Fibroblast of skin of right quadriceps (primary cell): ENCODE results near the gene FH.

Source experiments
- DNase-seq: peaks from one replicate; pipeline ENCODE4 v3.0.0-alpha.2; 2013

FH gene

DNA sequence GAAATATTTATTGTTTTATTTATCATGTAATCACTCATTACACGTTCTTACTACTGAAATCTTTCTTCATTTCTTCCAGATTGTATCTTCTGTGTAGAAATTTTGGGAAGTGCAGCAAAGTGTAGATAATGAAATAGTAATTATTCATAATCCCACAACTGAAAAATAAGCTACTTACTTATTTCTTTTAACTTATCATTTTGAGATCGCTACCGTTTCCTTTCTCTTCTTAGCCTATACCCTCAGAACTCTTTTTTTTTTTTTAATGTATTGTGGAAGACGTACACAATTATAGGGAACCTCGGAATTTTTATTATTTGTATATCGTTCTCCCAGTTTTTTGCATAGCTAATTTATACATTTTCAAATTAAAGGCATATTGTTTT, 518 bp upstream of the FH start:
- DNase-seq: no peak

- DNase-seq: peak; percentile 17
These were observed 863 bp downstream of the FH start for GRCh38 chr1:241518476-241519307.

DNA sequence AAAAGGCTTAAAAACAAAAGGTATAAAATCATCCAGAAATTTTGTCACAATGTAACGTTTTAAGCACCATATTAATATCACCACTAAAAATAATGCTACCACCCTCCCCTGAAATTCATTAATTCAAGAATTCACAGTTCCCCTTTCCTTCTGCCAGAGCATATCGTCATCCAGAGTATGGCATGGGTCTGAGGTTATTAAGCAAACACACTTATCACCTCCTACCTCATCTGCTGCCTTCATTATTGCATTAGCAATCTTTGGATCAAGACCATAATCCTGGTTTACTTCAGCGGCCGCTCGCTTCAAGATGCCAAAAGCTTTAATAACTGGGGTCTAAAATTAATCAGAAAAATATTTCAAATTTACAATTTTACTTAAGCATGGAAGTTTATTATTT, 6.2 kb downstream of the FH start:
- DNase-seq: no peak

DNA sequence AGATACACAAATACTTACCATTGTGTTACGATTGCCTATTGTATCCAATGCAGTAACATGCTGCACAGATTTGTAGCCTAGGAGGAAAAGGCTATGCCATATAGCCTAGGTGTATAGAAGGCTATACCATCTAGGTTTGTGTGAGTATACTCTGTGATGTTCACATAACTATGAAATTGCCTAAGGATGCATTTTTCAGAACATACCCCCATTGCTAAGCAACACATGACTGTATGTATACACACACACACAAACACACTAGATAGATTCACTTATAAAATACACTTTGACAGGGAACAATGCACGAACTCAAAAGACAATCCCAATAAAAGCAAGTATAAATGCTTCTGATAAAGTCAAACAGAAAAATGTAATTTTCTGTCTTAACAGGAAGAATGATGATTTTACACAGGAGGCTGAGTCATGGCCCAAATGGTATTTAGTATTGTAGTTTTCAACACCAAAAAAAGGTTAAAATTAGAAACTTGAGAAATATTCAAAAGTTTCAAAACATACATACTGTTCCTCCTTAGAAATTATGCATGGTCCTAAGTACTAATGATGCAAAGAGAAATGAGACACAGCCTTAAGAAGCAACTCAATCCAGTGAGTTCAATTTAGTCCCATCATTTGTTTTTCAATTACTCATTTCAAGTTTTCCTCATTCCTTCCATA, 12.2 kb downstream of the FH start:
- DNase-seq: peak; percentile 41

DNA sequence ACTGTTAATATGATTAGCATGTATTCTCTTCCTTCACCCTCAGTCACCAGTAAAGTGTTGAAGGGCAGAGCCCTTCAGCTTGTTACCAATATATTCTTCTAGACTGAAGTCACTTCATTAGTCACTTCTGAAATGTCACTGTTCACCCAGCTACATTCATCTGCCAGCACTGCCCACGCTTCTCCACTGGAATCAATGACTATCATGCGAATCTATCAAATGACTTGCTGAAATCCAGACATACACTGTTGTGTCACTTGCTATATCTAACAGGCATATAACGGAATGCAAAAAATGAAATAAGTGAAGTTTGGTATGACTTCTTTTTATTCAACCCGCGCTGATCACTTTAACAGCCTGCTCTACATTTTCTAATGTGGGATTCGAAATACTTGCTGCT, 16.1 kb downstream of the FH start:
- DNase-seq: no peak

DNA sequence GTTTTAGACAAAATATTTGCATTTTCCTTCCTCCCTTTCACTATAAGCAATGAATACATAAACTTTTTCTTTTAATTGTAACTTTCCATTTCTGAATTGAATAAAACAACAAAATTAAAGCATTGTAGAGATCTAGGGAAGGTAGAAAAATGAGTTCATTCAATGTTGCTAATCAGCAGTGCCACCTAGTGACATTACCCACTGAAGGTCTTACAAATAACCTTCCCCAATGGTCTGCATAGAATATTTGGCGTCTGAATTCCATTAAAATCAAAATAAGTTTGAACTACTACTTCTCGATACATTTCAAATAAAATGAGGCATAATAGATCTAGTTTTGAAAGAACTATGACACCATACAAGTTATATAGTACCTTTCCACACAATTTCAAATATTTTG, 19.6 kb downstream of the FH start:
- DNase-seq: peak; percentile 38

DNA sequence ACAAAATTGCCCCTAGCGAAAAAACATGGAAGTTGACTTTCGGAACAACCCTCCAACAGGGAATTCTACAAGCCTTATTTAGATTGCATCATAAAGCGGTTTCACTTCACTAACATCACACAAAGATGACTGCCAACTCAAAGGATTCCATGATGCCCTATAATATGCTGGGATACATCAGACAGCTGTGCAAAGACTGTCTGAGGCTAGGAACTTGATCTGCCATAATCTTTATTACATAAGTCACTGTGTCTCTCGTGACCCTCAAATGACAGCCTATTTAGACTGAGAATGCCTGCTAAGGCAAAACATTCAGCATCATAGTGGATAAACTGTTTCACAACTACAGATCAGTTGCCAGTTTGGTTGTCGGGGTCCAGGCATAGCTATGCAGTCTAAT, 23.8 kb downstream of the FH start:
- DNase-seq: no peak

DNA sequence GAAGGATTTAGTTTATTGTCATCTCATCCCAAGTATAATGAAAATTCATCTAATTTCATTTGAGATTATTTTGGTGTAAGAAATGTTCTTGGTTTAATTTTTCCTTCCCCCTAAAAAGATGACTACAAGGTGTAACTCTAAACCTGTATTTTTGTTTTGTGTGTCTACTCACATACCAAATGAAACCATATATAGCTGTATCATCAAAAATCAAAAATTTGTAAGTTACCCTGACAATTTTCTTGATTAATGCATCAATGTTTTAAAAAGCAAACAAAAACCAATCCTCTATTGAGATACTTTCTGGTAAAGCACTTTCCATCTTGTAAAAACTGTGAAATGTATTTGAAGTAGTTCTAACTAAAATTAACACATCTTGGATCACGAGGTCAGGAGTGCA, 30.8 kb downstream of the FH start:
- no peak for DNase-seq

DNA sequence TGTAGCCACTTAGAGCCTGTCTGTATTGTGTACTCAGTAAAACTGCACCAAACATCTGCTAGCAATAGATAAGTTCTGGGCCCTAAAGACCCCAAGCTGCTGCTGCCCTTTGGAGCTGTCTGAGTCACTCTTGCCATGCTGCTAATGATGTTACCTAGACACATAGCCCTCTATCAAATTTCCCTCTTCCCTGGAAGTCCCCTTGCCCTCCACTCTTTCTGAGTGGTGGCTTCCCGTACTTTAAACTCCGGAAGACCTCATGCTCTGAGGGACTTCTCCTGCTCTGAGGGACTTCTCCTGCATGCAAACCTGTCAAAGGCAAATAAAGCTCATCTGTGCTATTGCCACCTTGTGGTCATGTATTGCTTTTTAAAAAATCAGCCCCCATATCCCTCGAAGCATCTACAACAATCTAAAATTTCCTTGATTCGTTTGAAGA, 34.0 kb downstream of the FH start:
- DNase-seq: peak; percentile 12

DNA sequence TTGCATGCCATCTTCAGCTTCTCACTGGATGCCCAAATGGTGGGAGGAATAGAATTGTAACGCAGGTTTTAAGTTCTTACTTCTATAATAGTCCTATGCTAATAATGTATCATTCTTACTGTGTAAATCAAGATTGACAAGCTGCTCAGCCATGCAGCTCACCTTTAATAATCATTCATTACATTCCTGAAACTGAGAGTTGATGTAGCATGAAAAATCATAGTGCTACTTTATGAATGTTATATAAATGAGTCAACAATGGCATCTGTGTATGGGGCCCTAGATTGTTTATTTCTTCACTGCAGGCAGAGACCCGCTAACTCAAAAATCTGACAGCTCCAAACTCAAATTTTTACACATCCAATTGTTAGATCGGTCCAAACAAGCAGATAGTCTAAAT, 34.4 kb downstream of the FH start:
- no peak for DNase-seq

GRCh38 chr1:241482761-241483250, 36.7 kb downstream of the FH start:
- DNase-seq: peak; percentile 89

DNA sequence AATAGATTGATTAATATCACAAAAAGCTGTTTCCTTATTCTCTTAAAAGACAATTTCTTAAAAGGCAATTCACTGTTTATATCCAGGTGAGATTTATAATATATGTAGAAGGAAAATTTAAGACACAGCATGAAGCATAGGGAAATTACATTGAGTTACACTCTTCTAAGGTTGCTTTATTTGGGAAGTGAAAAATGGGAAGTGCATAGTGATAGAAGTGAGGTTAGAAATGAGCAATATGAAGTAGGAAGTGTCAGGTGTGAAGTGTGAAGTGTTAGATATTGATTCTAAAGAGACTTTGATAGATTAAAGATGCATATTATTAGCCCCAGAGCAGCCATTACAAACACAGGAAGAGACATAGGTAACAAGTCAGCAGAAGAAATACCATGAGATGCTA, 40.3 kb downstream of the FH start:
- no peak for DNase-seq

GRCh38 chr1:241475671-241476070, 43.9 kb downstream of the FH start:
- DNase-seq: peak; percentile 15

- DNase-seq: no peak
These were observed 46.5 kb downstream of the FH start for GRCh38 chr1:241473026-241473425.

- no peak for DNase-seq
These were observed 48.5 kb downstream of the FH start for GRCh38 chr1:241470908-241471590.

DNA sequence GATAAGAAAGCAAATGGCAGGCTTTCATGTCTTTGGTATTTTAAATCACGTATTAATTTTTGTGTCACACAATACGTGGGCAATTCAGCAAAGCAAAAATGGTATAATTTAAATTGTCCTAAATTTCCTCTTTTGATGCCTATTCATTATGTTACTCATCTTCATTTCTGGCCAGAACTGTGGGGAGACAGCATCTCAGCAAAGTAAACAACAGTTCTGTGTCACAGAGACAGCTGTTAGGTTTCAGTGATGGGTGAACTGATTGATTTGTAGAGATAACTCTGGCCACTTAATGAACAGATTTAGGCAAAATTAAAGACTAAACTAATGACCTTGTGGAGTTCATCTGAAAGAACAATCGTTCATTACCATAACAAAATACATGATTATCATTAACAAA, 49.2 kb downstream of the FH start:
- DNase-seq: no peak

GRCh38 chr1:241465673-241466072, 53.9 kb downstream of the FH start:
- DNase-seq: no peak

- no peak for DNase-seq
These were observed 54.6 kb downstream of the FH start for GRCh38 chr1:241464985-241465384.

GRCh38 chr1:241462391-241462790, 57.2 kb downstream of the FH start:
- no peak for DNase-seq

- no peak for DNase-seq
These were observed 59.3 kb downstream of the FH start for GRCh38 chr1:241460098-241460873.

GRCh38 chr1:241459186-241459802, 60.3 kb downstream of the FH start:
- DNase-seq: no peak

- no peak for DNase-seq
These were observed 62.1 kb downstream of the FH start for GRCh38 chr1:241457421-241457820.

DNA sequence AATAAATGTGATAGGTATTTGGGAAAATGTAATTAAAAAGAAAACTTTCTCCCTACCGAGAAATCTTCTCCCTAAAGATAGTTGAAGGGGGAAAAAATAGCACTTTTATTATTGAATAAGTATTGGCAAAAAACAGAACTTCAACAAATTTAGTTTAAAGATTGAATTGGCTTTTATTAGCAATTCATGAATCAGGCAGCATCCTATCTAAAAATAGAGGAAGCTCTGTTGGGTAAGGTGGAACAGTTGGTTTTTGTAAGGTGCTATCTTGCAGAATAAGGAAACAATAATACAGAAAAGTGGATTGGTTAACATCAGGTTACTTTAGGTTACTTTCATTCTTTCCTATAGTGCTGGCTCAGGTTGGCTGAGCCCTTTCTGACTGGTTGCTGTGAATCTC, 62.8 kb downstream of the FH start:
- DNase-seq: no peak
